Fibroblast of pulmonary artery (primary cell): ENCODE data around the gene ANO6.

Experiments used
- DNase-seq: peaks from one replicate; pipeline ENCODE4 v3.0.0-alpha.2; 2010; ENCODE audit warnings: low read depth
- H3K4me3 ChIP-seq: replicated peaks from 2 replicates; pipeline ENCODE4 v1.5.1; 2011; ENCODE audit warnings: low read depth, mild to moderate bottlenecking, control low read depth, low read length, moderate library complexity
- CTCF ChIP-seq: IDR thresholded peaks from 2 replicates; pipeline ENCODE4 v1.5.1; 2011; ENCODE audit warnings: mild to moderate bottlenecking, control low read depth, low read length, inconsistent platforms; ENCODE audit errors: missing control alignments

ANO6 gene

GRCh38 chr12:45182511-45182910 is 33.4 kb upstream of the ANO6 start:
- no peak for DNase-seq
- TF ChIP-seq CTCF, result no peak
- no peak overlapping the region for H3K4me3 ChIP-seq

DNA sequence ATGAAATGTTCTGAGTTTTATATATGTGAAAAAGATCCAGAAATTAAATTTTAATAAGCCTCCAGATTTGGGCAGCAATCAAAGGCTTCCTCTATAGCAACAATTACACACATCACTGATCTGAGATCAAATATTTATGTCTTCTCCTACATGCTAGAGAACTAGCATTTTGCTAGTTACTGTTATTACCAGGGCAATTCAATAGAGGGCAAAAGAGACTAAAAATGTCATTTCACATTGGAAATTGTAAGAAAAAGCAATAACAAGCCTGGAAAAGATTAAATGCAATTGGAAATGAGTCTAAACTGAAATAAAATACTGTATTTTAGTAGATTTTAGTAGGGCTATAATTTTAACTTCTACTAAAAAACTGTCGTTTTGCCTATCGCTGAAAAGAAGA is 32.6 kb upstream of the ANO6 start:
- H3K4me3 ChIP-seq, result no peak overlapping the region
- TF ChIP-seq CTCF, result peak; percentile 55
- peak; percentile 38 for DNase-seq

DNA sequence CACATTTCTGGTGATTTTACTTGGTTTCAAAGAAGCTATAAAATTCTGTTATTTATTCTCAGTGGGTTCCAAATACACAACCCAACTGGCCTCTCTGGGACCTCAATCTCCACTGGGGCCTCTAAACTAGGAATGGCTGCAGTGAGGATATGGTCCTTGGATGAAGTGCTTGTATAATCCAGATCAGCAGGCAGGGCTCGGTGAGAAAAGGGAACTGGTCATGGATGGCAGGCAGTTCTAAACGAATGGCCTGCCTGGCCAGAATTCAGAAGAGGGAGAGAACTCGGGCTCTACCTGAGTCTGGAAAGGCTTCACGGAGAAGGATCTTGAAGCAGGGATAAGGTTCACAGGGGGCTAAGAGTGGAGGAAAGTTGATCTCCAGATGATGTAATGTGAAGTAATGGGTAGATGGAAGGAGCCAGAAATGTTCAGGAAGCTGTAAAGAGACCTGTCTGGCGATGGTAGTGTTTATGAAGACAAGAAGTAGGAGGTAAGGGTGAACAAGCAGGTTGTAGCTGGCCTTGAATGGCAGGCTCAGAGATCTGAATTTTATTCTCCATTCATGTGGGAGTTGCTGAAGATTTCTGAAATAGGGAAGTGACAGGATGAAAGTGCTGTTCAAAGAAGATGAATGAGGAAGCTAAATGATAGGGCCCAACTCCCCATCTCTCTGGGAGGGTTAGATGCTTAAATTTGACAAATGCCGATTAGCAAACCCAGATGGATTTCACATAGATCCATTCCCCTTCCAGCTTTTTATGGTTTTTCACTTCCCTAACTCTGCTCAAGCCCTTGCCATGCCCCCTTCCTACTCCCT is 31.5 kb upstream of the ANO6 start:
- H3K4me3 ChIP-seq, result no peak overlapping the region
- TF ChIP-seq CTCF, result no peak
- no peak for DNase-seq

DNA sequence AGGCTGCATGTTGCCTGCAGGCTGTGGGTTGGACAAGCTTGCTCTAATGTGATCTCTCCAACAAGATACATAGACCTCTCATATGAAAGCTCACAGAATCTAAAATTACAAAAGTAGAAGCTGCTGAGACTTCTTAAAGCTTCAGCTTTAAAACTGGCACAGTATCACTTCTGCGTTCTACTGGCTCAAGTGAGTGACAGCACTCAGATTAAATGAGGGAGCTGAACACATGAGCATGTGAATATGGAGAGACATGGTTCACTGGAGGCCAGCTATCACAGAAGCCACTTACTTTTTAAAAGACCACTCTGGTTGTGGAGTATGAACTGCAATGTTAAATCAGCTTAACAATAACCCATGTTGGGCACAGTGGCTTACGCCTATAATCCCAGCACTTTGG is 29.1 kb upstream of the ANO6 start:
- DNase-seq, result no peak
- no peak for TF ChIP-seq CTCF
- H3K4me3 ChIP-seq, result no peak overlapping the region

- no peak for DNase-seq
- no peak for TF ChIP-seq CTCF
- no peak overlapping the region for H3K4me3 ChIP-seq
Observed at GRCh38 chr12:45189766-45190403, 26.0 kb upstream of the ANO6 start.

- no peak overlapping the region for H3K4me3 ChIP-seq
- DNase-seq, result peak; percentile 52
- no peak for TF ChIP-seq CTCF
Observed at GRCh38 chr12:45191239-45191638, 24.7 kb upstream of the ANO6 start.
